Adipose tissue (tissue), 3 donors: ENCODE measurements around the gene SIGLEC14. TPM values are rescaled to one million over a fixed set of nuclear protein-coding genes. Genes with fewer than 3 reads are reported as not detected.
"Not testable (repeated sequence)": the region's sequence is repeated elsewhere in the genome, so short reads cannot be mapped to it uniquely, and the experiment has no call there.

Source experiments
- H3K27ac ChIP-seq: one replicate; pipeline ENCODE4 v1.5.1; 2013; ENCODE audit warnings: low read depth, low read length
- WGBS, 3 donors: extraction: QIAGEN DNeasy Blood & Tissue Kit; methylation state at CpG; one replicate each; pipeline ENCODE4 v1.1.7; 2013; 5-methylcytosine and 5-hydroxymethylcytosine counted together
- polyA plus RNA-seq, 3 donors: library from polyadenylated mRNA; stranded (reverse); fragments of 200-250 nt; gene quantifications; one replicate each; pipeline ENCODE4 v1.2.3, GENCODE V29; 2013
- donor health status: healthy with polysubstance abuse.
- donor health status: Bipolar disorder and iron deficiency.
- donor health status: healthy.

SIGLEC14 gene
- polyA plus RNA-seq, 3 donors, result 1.1 to 3.8 (median 3.4) TPM

GRCh38 chr19:51681286-51681941 is 34.8 kb upstream of the SIGLEC14 start:
- H3K27ac ChIP-seq, result no peak overlapping the region
- WGBS, 3 donors, result 55 to 73% (median 61%) methylated on average over 3 of the region's 3 CpGs

- 87 to 90% (median 87%) methylated on average over 1 of the region's 1 CpG for WGBS, 3 donors
- no peak overlapping the region for H3K27ac ChIP-seq
Measured at GRCh38 chr19:51680474-51680873, 33.8 kb upstream of the SIGLEC14 start.

DNA sequence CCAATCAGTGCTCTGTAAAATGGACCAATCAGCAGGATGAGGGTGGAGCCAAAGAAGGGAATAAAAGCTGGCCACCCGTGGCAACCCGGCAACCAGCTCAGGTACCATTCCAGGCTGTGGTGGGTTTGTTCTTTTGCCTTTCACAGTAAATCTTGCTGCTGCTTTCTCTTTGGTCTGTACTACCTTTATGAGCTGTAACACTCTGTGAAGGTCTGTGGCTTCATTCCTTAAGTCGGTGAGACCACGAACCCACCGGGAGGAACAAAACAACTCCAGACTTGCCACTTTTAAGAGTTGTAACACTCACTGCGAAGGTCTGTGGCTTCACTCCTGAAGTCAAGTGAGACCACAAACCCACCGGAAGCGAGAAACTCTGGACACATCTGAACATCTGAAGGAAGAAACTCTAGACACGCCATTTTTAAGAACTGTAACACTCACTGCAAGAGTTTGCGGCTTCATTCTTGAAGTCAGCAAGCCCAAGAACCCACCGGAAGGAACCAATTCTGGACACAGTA is 30.0 kb upstream of the SIGLEC14 start:
- 56 to 67% (median 60%) methylated on average over 10 to 11 of the region's 11 CpGs for WGBS, 3 donors
- no peak overlapping the region for H3K27ac ChIP-seq

- 61 to 72% (median 70%) methylated on average over 7 of the region's 7 CpGs for WGBS, 3 donors
- not testable (repeated sequence) for H3K27ac ChIP-seq
Measured at GRCh38 chr19:51675911-51676565, 29.4 kb upstream of the SIGLEC14 start.

- WGBS, 3 donors, result 68 to 93% (median 78%) methylated on average over 3 of the region's 3 CpGs
- no peak overlapping the region for H3K27ac ChIP-seq
Measured at GRCh38 chr19:51668216-51668615, 21.6 kb upstream of the SIGLEC14 start.

DNA sequence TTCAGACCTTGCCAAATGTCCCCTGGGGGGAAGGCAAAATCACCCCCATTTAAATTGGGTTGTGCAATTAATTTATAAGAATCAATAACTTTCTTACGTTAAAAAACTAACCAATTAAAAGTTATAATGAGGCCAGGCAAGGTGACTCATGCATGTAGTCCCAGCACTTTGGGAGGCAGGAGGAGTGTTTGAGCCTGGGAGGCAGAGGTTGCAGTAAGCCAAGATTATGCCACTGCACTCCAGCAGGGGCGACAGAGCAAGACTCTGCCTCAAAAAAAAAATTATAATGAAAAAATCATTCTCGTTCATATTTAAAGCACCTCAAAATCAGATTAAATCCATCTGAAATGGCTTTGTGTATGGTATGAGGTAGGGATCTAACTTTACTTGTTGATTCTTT is 18.4 kb upstream of the SIGLEC14 start:
- WGBS, 3 donors, result 54 to 58% (median 56%) methylated on average over 3 of the region's 3 CpGs

GRCh38 chr19:51664131-51664530 is 17.5 kb upstream of the SIGLEC14 start:
- 10 to 38% (median 16%) methylated on average over 1 of the region's 1 CpG for WGBS, 3 donors
- H3K27ac ChIP-seq, result no peak overlapping the region

More for the DNA sequence above, 18.4 kb upstream of the SIGLEC14 start:
- no peak overlapping the region for H3K27ac ChIP-seq

DNA sequence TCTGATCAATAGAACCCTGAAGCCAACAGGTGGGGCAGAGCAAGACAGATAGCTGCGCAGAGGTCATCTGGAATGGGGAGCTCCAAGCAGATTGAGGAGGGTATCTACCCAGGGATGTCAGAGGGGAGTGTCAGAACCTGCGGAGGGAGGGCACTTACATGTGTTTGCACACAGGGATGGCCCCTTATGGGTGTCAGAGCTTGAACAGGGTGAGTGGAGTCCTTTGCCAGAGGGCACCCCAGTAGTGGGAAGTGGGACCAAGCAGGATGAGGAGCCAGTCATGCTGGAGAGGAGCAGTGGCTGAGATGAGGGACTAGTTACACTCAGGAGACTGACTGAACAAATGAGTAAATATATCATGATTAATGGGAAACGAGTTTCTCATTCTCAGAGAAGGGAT is 17.0 kb upstream of the SIGLEC14 start:
- no peak overlapping the region for H3K27ac ChIP-seq
- 39 to 65% (median 61%) methylated on average over 3 of the region's 3 CpGs for WGBS, 3 donors

- H3K27ac ChIP-seq, result no peak overlapping the region
- 11 to 20% (median 14%) methylated on average over 8 to 10 of the region's 10 CpGs for WGBS, 3 donors
Measured at GRCh38 chr19:51660975-51661600, 14.5 kb upstream of the SIGLEC14 start.

DNA sequence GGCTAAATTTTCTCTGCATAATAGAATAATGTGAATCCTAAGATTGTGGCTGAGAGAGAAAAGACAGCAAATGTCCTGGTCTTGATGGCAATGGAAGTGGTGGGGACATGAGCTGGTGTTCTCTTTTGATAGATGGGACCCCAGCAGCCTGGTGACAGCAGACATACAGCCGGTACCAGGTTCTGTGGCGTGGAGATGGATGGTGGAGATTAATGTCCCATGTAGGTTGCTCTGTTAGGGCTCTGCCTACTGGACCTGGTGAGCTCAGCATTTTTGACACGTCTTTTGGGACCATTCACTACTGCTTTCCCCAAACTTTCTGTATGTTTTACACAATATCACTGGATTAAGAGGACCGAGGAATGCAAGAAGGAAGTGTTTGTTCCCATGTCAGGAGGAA is 8.2 kb upstream of the SIGLEC14 start:
- WGBS, 3 donors, result 58 to 70% (median 63%) methylated on average over 4 of the region's 4 CpGs
- no peak overlapping the region for H3K27ac ChIP-seq

DNA sequence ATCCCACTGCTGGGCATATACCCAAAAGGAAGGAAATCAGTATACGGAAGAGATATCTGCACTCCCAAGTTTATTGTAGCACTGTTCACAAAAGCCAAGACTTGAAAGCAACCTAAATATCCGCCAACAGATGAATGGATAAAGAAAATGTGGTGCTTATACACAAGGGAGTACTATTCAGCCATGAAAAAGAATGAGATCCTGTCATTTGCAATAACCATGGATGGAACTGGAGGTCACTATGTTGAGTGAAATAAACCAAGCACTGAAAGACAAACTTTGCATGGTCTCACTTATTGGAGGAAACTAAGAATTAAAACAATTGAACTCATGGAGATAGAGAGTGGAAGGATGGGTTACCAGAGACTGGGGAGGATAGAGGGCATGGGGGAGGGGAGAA is 6.5 kb upstream of the SIGLEC14 start:
- 36 to 65% (median 59%) methylated on average over 2 of the region's 2 CpGs for whole genome bisulfite sequencing, 3 donors
- H3K27ac ChIP-seq, result no peak overlapping the region

DNA sequence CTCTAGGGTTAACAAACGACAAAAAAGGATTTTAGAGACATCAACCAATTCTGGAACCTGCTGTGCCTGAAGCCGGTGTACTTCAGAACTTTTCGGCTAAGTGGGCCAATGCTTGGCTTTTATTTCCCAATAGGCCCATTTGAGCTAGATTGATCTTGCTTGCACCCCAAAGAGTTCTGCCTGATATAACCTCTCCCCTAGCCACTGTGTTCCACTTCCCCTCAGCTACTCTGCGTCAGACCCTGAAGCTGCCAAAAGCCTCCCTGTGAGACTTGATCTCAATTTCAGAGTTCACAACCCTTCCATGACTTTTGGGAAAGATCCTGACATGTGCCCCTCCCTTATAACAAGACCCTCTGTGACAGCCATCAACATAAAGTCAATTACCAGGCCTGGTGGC is 5.6 kb upstream of the SIGLEC14 start:
- WGBS, 3 donors, result 41 to 62% (median 62%) methylated on average over 4 of the region's 4 CpGs

DNA sequence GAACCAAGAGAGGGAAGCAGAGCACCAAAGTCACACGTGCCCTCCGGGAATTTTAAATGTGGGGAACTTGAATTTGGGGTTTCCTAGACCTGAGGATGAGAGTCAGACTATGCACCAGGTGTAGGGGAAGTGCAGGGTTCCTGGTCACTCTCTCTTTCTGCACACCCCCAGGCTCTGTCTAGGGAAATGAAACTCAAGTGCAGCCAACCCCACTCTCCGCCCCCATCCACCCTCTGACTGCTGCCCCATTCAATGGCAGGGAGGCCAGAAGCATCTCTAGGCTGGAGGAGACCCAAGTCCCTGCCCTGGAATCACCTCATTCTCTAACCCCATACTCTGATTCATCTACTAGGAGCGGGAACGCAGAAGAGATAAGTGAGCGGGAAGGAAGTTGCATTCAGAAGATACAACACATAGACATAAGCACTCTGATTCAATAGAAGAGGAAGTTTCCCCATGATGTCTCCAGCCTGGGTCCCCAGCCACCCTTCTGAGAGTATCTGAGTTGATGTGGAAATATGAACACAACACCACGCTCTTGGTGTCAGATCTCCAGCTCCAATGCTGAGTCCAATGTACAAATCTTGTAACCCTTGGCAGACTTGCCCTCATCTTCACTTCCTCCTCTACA is 4.7 kb upstream of the SIGLEC14 start:
- WGBS, 3 donors, result 61 to 67% (median 62%) methylated on average over 7 of the region's 7 CpGs
- H3K27ac ChIP-seq, result no peak overlapping the region

More for the DNA sequence above, 5.6 kb upstream of the SIGLEC14 start:
- no peak overlapping the region for H3K27ac ChIP-seq

GRCh38 chr19:51647318-51647717 is 693 bp upstream of the SIGLEC14 start:
- WGBS, 3 donors, result 77 to 91% (median 91%) methylated on average over 6 of the region's 6 CpGs
- H3K27ac ChIP-seq, result no peak overlapping the region

DNA sequence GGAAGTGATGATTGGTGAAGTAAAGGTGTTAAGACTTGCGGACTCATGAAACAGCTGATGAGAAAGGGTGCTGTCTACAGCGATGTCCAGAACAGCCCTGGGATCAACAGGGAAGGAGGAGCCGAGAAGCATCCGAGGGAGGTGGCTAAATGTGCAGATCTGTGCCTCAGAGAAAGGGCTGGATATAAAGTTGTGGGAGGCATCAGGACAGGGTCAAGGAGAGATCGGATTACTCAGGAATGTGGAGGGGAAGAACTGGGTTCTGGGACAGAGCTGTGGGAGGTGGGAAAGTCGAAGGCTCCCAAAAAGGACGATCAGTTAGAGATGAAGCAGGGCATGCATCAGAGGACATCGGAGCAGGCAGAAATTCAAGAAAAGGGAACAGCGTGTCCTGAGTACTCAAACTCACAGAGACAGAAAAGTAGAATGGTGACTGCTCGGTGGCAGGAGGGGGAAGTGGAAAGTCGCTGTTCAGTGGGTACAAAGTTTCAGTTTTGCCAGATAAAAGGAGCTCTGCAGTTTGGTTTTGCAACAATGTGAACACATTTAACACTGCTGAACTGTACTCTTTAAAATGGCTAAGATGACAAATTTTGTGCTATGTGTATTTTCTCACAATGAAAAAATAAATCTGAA is 1.9 kb downstream of the SIGLEC14 start:
- H3K27ac ChIP-seq, result no peak overlapping the region
- 34 to 38% (median 37%) methylated on average over 11 of the region's 11 CpGs for WGBS, 3 donors

DNA sequence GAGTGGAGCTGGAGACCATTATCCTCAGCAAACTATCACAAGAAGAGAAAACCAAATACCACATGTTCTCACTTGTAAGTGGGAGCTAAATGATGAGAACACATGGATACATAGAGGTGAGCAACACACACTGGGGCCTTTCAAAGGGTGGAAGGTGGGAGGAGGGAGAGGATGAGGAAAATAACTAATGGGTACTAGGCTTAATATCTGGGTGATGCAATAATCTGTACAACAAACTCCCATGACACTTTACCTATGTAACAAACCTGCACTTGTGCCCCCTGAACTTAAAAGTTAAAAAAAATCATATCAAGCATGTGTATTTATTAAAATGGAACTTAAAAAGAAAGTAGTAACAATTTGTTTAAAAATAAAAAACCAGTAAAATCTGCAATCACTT is 5.0 kb downstream of the SIGLEC14 start:
- no peak overlapping the region for H3K27ac ChIP-seq

- WGBS, 3 donors, result 86 to 94% (median 87%) methylated on average over 3 of the region's 3 CpGs
- no peak overlapping the region for H3K27ac ChIP-seq
Measured at GRCh38 chr19:51640386-51640785, 6.2 kb downstream of the SIGLEC14 start.

DNA sequence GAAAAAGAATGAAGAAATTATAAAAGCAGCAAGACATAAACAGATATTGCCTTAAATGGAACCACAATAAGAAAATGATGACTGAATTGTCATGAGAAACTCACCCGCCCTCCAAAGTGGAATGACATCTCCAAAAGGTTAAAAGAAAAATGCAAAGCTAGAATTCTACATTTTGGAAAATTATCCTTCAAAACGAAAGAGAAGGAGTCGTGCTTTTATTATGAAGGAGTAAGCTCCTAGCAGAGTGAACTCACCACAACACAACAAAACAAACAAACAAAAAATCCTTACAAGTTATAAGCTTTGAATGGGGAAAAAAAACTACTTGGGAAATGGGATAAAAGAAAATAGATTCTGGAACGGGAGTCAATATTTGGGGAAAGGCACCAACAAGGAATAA is 6.7 kb downstream of the SIGLEC14 start:
- WGBS, 3 donors, result 55 to 79% (median 73%) methylated on average over 4 of the region's 4 CpGs
- H3K27ac ChIP-seq, result no peak overlapping the region
